Esophagus muscularis mucosa (tissue), 3 donors: ENCODE results near the gene RCHY1.

Experiments used
- POLR2A ChIP-seq: fragments of 450-650 bp; IDR thresholded peaks from one replicate; pipeline ENCODE4 v1.6.1; 2017; ENCODE audit warnings: antibody characterized with exemption, moderate library complexity, mild to moderate bottlenecking, low read depth
- TF ChIP-seq, protein P1 (sequence below), 3 experiments: fragments of 200-600 bp in 2 of 3; fragments of 450-650 bp in 1 of 3; sonication (generic) in 2 of 3; IDR thresholded peaks; one replicate each; pipeline ENCODE4 v1.5.1; 2017 to 2019; ENCODE audit warnings: antibody characterized with exemption in 3 of 3, mild to moderate bottlenecking in 2 of 3, moderate library complexity in 1 of 3

GRCh38 chr4:75432683-75433082, 81.5 kb downstream of the RCHY1 start:
- TF ChIP-seq, protein P1, sequence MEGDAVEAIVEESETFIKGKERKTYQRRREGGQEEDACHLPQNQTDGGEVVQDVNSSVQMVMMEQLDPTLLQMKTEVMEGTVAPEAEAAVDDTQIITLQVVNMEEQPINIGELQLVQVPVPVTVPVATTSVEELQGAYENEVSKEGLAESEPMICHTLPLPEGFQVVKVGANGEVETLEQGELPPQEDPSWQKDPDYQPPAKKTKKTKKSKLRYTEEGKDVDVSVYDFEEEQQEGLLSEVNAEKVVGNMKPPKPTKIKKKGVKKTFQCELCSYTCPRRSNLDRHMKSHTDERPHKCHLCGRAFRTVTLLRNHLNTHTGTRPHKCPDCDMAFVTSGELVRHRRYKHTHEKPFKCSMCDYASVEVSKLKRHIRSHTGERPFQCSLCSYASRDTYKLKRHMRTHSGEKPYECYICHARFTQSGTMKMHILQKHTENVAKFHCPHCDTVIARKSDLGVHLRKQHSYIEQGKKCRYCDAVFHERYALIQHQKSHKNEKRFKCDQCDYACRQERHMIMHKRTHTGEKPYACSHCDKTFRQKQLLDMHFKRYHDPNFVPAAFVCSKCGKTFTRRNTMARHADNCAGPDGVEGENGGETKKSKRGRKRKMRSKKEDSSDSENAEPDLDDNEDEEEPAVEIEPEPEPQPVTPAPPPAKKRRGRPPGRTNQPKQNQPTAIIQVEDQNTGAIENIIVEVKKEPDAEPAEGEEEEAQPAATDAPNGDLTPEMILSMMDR (IDR thresholded peaks at IDR 0.05), result peak in 1 of 3 experiments; percentile 3
- TF ChIP-seq POLR2A, result no peak
